HEK293 (cell line): Measurements from ENCODE around the gene SLC26A11.

Source experiments
- CTCF ChIA-PET: fragments of 350-600 bp; formaldehyde crosslinking; extraction: SDS; loops from one replicate; lab custom pipeline; 2021; ENCODE audit warnings: antibody characterized with exemption; lab: Yijun Ruan, JAX
- POLR2A ChIA-PET: fragments of 300-600 bp; formaldehyde crosslinking; extraction: SDS; loops from one replicate; lab custom pipeline; 2020; ENCODE audit warnings: antibody characterized with exemption, inconsistent platforms; lab: Yijun Ruan, JAX
- H3K27ac ChIP-seq: fragments of 200-500 bp; sonication (Bioruptor generic); 2 replicates; pipeline ENCODE4 v1.5.1; 2014; ENCODE audit warnings: low read depth, low read length, control low read depth, inconsistent platforms; ENCODE audit errors: extremely low read depth
- H3K36me3 ChIP-seq, 2 experiments: fragments of 200-500 bp in 1 of 2; sonication (Bioruptor generic) in 1 of 2; 1 replicate in 1 of 2; 2 replicates in 1 of 2; pipeline ENCODE4 v1.5.1; 2014 to 2017; ENCODE audit warnings: inconsistent platforms in 2 of 2, low read length in 2 of 2; ENCODE audit not compliant: control insufficient read depth in 2 of 2, insufficient read depth in 1 of 2
- H3K4me1 ChIP-seq: fragments of 200-500 bp; sonication (Bioruptor generic); 2 replicates; pipeline ENCODE4 v1.5.1; 2014; ENCODE audit warnings: mild to moderate bottlenecking, low read length, inconsistent platforms; ENCODE audit not compliant: control insufficient read depth, insufficient read depth
- H3K4me3 ChIP-seq: 2 replicates; pipeline ENCODE4 v1.5.1; 2011; ENCODE audit warnings: low read depth, mild to moderate bottlenecking, control low read depth, low read length, moderate library complexity
- H3K9me3 ChIP-seq: fragments of 200-500 bp; sonication (Bioruptor generic); 2 replicates; pipeline ENCODE4 v1.5.1; 2014; ENCODE audit warnings: low read depth, low read length, inconsistent platforms; ENCODE audit not compliant: control insufficient read depth, insufficient read depth
- GFI1B ChIP-seq: fragments of 450-650 bp; formaldehyde crosslinking; IDR thresholded peaks from 2 replicates; pipeline ENCODE4 v1.5.1; 2016; ENCODE audit warnings: missing biosample characterization, missing genetic modification characterization
- GLI2 ChIP-seq: fragments of 450-650 bp; formaldehyde crosslinking; IDR thresholded peaks from 2 replicates; pipeline ENCODE4; 2017; ENCODE audit warnings: missing biosample characterization, missing genetic modification characterization, low read depth, borderline replicate concordance
- HOXA7 ChIP-seq: sonication (generic); formaldehyde crosslinking; IDR thresholded peaks from 2 replicates; pipeline ENCODE4 v1.8.1; 2022; ENCODE audit warnings: missing genetic modification reagents, borderline replicate concordance
- HOXC10 ChIP-seq: sonication (generic); formaldehyde crosslinking; IDR thresholded peaks from 2 replicates; pipeline ENCODE4 v1.8.1; 2023; ENCODE audit warnings: mild to moderate bottlenecking, missing genetic modification reagents
- IKZF3 ChIP-seq: fragments of 450-650 bp; IDR thresholded peaks from 2 replicates; pipeline ENCODE4 v1.5.0; 2018; ENCODE audit warnings: missing biosample characterization, mild to moderate bottlenecking, missing genetic modification characterization, moderate library complexity
- MZF1 ChIP-seq: fragments of 450-650 bp; formaldehyde crosslinking; IDR thresholded peaks from 2 replicates; pipeline ENCODE4 v1.5.1; 2017; ENCODE audit warnings: missing biosample characterization, missing genetic modification characterization, borderline replicate concordance
- SCRT1 ChIP-seq: fragments of 450-650 bp; formaldehyde crosslinking; IDR thresholded peaks from 2 replicates; pipeline ENCODE4 v1.5.1; 2016; ENCODE audit warnings: missing biosample characterization, missing genetic modification characterization, borderline replicate concordance
- TCF7L2 ChIP-seq: IDR thresholded peaks from 2 replicates; pipeline ENCODE4 v1.6.1; 2011; ENCODE audit warnings: low read depth, mild to moderate bottlenecking, inconsistent platforms, low read length, moderate library complexity, borderline replicate concordance
- WT1 ChIP-seq: fragments of 450-650 bp; formaldehyde crosslinking; IDR thresholded peaks from 2 replicates; pipeline ENCODE4 v1.5.1; 2016; ENCODE audit warnings: missing biosample characterization, missing genetic modification characterization
- ZNF37A ChIP-seq: fragments of 450-650 bp; IDR thresholded peaks from 2 replicates; pipeline ENCODE4 v1.5.1; 2018; ENCODE audit warnings: missing biosample characterization, missing genetic modification characterization
- ZNF555 ChIP-seq: fragments of 450-650 bp; formaldehyde crosslinking; conservative IDR thresholded peaks from 2 replicates; pipeline ENCODE4 v1.5.1; 2017; ENCODE audit warnings: missing biosample characterization, mild to moderate bottlenecking, missing genetic modification characterization, inconsistent platforms
- ZNF600 ChIP-seq: fragments of 450-650 bp; formaldehyde crosslinking; IDR thresholded peaks from 2 replicates; pipeline ENCODE4 v1.5.1; 2016; ENCODE audit warnings: missing biosample characterization, missing genetic modification characterization
- ZNF76 ChIP-seq: fragments of 450-650 bp; formaldehyde crosslinking; IDR thresholded peaks from 2 replicates; pipeline ENCODE4; 2016; ENCODE audit warnings: low read depth, missing biosample characterization, missing genetic modification characterization, borderline replicate concordance
- TF ChIP-seq, protein P1 (sequence below): fragments of 450-650 bp; formaldehyde crosslinking; IDR thresholded peaks from 2 replicates; pipeline ENCODE4 v1.5.1; 2016; ENCODE audit warnings: missing biosample characterization, missing genetic modification characterization
- TF ChIP-seq, protein P2 (sequence below): fragments of 450-650 bp; formaldehyde crosslinking; IDR thresholded peaks from 2 replicates; pipeline ENCODE4 v1.5.1; 2016; ENCODE audit warnings: missing biosample characterization, missing genetic modification characterization
- TF ChIP-seq, protein P3 (sequence below): fragments of 450-650 bp; formaldehyde crosslinking; IDR thresholded peaks from 2 replicates; pipeline ENCODE4 v1.5.1; 2016; ENCODE audit warnings: missing biosample characterization, missing genetic modification characterization
- TF ChIP-seq, protein P4 (sequence below): fragments of 450-650 bp; formaldehyde crosslinking; IDR thresholded peaks from 2 replicates; pipeline ENCODE4 v1.5.1; 2016; ENCODE audit warnings: missing biosample characterization, missing genetic modification characterization
- TF ChIP-seq, protein P5 (sequence below): fragments of 450-650 bp; formaldehyde crosslinking; optimal IDR thresholded peaks from 2 replicates; pipeline ENCODE3; 2016; ENCODE audit warnings: missing biosample characterization, mild to moderate bottlenecking, missing genetic modification characterization

The SLC26A11 gene

DNA sequence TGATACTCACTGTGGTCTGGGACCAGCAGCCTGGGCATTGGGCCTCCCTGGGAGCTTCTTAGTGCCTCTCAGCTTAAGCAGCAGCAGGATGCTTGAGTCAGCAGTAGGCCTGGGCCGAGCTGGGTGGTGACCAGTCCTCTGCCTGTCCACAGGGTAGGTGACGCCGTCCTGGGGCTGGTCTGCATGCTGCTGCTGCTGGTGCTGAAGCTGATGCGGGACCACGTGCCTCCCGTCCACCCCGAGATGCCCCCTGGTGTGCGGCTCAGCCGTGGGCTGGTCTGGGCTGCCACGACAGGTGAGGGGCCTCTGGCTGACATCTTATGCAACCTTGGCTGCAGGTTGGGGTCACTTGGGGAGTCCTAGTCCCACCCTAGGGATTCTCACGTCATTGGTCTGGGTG lies 7.4 kb downstream of the SLC26A11 start:
- Histone ChIP-seq H3K27ac (no peak overlapping the region), H3K9me3 (no peaks in the 10 kb centered on the region), H3K36me3 (peaks cover 17 to 58% of the 10 kb centered on the region in 2 experiments), H3K4me1 (no peaks in the 10 kb centered on the region), H3K4me3 (no peak overlapping the region)
- ChIA-PET CTCF (interaction anchor here (0.7 to 0.8 kb wide), 3 partner anchors 10 to 1046 kb away, joined by 3 to 5 read pairs (median 3); no protein-coding TSS in a partner anchor), POLR2A (interaction anchor here (0.6 kb wide), 2 partner anchors 29 to 209 kb away, joined by 3 to 5 read pairs; no protein-coding TSS in a partner anchor)
- TF ChIP-seq ZNF600 (tag by site-specific recombination) (no peak), GFI1B (no peak)
- TF ChIP-seq, protein P1, sequence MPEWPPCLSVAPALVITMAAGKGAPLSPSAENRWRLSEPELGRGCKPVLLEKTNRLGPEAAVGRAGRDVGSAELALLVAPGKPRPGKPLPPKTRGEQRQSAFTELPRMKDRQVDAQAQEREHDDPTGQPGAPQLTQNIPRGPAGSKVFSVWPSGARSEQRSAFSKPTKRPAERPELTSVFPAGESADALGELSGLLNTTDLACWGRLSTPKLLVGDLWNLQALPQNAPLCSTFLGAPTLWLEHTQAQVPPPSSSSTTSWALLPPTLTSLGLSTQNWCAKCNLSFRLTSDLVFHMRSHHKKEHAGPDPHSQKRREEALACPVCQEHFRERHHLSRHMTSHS (tag by site-specific recombination): no peak

DNA sequence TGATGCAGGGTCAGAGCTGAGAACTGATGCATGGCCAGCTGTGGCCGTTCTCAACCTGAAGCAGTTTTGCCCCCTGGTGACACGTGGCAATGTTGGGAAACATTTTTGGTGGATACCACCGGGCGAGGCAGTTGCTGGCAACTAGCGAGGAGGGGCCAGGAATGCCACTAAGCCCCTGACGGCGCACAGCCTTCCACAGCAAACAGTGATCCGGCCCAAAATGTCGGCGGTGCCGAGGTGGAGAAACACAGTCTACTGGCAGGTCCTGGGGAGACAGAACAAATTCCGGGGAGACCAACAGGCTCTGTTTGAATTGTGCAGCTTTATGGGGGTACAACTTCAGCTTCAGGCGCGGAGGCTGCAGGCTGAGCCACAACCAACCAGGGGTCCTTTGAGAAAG lies 8.2 kb downstream of the SLC26A11 start:
- TF ChIP-seq, protein P2, sequence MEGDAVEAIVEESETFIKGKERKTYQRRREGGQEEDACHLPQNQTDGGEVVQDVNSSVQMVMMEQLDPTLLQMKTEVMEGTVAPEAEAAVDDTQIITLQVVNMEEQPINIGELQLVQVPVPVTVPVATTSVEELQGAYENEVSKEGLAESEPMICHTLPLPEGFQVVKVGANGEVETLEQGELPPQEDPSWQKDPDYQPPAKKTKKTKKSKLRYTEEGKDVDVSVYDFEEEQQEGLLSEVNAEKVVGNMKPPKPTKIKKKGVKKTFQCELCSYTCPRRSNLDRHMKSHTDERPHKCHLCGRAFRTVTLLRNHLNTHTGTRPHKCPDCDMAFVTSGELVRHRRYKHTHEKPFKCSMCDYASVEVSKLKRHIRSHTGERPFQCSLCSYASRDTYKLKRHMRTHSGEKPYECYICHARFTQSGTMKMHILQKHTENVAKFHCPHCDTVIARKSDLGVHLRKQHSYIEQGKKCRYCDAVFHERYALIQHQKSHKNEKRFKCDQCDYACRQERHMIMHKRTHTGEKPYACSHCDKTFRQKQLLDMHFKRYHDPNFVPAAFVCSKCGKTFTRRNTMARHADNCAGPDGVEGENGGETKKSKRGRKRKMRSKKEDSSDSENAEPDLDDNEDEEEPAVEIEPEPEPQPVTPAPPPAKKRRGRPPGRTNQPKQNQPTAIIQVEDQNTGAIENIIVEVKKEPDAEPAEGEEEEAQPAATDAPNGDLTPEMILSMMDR: no peak
- TF ChIP-seq IKZF3 (tag by site-specific recombination): no peak
- TF ChIP-seq WT1 (tag by site-specific recombination): no peak
- TF ChIP-seq SCRT1: no peak
- no peak for TF ChIP-seq TCF7L2
- TF ChIP-seq GLI2 (tag by site-specific recombination): no peak
- no peak for TF ChIP-seq HOXC10 (CRISPR knock-in tag)
- no peak for TF ChIP-seq ZNF37A (tag by site-specific recombination)
- TF ChIP-seq ZNF76 (tag by site-specific recombination): no peak
- TF ChIP-seq ZNF555: no peak
- TF ChIP-seq, protein P3, sequence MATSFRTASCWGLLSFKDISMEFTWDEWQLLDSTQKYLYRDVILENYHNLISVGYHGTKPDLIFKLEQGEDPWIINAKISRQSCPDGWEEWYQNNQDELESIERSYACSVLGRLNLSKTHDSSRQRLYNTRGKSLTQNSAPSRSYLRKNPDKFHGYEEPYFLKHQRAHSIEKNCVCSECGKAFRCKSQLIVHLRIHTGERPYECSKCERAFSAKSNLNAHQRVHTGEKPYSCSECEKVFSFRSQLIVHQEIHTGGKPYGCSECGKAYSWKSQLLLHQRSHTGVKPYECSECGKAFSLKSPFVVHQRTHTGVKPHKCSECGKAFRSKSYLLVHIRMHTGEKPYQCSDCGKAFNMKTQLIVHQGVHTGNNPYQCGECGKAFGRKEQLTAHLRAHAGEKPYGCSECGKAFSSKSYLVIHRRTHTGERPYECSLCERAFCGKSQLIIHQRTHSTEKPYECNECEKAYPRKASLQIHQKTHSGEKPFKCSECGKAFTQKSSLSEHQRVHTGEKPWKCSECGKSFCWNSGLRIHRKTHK (tag by site-specific recombination): no peak
- TF ChIP-seq HOXA7 (CRISPR knock-in tag): no peak
- no peak for TF ChIP-seq MZF1 (tag by site-specific recombination)
- TF ChIP-seq, protein P4, sequence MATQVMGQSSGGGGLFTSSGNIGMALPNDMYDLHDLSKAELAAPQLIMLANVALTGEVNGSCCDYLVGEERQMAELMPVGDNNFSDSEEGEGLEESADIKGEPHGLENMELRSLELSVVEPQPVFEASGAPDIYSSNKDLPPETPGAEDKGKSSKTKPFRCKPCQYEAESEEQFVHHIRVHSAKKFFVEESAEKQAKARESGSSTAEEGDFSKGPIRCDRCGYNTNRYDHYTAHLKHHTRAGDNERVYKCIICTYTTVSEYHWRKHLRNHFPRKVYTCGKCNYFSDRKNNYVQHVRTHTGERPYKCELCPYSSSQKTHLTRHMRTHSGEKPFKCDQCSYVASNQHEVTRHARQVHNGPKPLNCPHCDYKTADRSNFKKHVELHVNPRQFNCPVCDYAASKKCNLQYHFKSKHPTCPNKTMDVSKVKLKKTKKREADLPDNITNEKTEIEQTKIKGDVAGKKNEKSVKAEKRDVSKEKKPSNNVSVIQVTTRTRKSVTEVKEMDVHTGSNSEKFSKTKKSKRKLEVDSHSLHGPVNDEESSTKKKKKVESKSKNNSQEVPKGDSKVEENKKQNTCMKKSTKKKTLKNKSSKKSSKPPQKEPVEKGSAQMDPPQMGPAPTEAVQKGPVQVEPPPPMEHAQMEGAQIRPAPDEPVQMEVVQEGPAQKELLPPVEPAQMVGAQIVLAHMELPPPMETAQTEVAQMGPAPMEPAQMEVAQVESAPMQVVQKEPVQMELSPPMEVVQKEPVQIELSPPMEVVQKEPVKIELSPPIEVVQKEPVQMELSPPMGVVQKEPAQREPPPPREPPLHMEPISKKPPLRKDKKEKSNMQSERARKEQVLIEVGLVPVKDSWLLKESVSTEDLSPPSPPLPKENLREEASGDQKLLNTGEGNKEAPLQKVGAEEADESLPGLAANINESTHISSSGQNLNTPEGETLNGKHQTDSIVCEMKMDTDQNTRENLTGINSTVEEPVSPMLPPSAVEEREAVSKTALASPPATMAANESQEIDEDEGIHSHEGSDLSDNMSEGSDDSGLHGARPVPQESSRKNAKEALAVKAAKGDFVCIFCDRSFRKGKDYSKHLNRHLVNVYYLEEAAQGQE (tag by site-specific recombination): no peak
- TF ChIP-seq, protein P5, sequence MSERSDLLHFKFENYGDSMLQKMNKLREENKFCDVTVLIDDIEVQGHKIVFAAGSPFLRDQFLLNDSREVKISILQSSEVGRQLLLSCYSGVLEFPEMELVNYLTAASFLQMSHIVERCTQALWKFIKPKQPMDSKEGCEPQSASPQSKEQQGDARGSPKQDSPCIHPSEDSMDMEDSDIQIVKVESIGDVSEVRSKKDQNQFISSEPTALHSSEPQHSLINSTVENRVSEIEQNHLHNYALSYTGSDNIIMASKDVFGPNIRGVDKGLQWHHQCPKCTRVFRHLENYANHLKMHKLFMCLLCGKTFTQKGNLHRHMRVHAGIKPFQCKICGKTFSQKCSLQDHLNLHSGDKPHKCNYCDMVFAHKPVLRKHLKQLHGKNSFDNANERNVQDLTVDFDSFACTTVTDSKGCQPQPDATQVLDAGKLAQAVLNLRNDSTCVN (tag by site-specific recombination): no peak
- POLR2A ChIA-PET: no interaction called here
- Histone ChIP-seq H3K9me3 (no peaks in the 10 kb centered on the region), H3K27ac (no peak overlapping the region), H3K36me3 (peaks cover 20 to 59% of the 10 kb centered on the region in 2 experiments), H3K4me3 (no peak overlapping the region), H3K4me1 (no peaks in the 10 kb centered on the region)
- CTCF ChIA-PET: no interaction called here
